Mucosa of stomach (tissue), 1 donor: ENCODE measurements around the gene BCO2.

ENCODE experiments used
- H3K27me3 ChIP-seq: one replicate; pipeline ENCODE4 v1.7.0; 2013; ENCODE audit warnings: mild to moderate bottlenecking, low read length; ENCODE audit not compliant: control insufficient read depth, insufficient read depth
- H3K36me3 ChIP-seq: one replicate; pipeline ENCODE4 v1.7.0; 2013; ENCODE audit warnings: low read length; ENCODE audit not compliant: control insufficient read depth, insufficient read depth
- H3K4me1 ChIP-seq: one replicate; pipeline ENCODE4 v1.7.0; 2013; ENCODE audit warnings: mild to moderate bottlenecking, low read length; ENCODE audit not compliant: control insufficient read depth, insufficient read depth
- H3K4me3 ChIP-seq: one replicate; pipeline ENCODE4 v1.7.0; 2013; ENCODE audit warnings: low read length
- H3K9ac ChIP-seq: one replicate; pipeline ENCODE4 v1.7.0; 2013; ENCODE audit warnings: mild to moderate bottlenecking, low read length, moderate library complexity
- H3K9me3 ChIP-seq: one replicate; pipeline ENCODE4 v1.7.0; 2013; ENCODE audit warnings: mild to moderate bottlenecking, low read length, moderate library complexity; ENCODE audit not compliant: control insufficient read depth
- donor health status: Pancreatic carcinoma.

Gene BCO2

DNA sequence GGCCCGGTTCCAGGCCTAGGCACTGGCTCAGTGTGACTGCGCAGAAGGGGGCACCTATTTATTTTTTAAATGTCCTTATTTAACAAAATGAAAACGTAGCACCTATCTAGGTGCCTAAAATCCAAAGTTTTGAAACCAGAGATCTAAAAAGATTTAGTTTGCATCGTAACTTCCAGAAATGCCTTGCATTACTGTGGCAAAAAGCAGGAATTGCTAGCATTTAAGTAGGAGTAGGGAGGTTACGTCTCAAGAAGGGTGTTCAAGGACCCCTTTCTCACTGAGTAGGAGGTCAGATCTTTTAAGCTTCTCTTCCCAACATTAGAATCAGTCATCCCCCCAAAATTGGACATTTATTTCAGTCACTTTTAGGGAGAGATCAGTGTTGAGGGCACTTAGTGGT is 93.1 kb downstream of the BCO2 start:
- H3K9me3 ChIP-seq: no peaks in the 10 kb centered on the region

More for the DNA sequence above, 93.1 kb downstream of the BCO2 start:
- Histone ChIP-seq H3K27me3 (no peaks in the 10 kb centered on the region), H3K9ac (no peak overlapping the region), H3K4me3 (no peak overlapping the region), H3K4me1 (peaks cover 6% of the 10 kb centered on the region), H3K36me3 (no peaks in the 10 kb centered on the region)
